Liver (tissue), 9 donors: ENCODE results near the gene KIF26B. TPM values are rescaled to one million over a fixed set of nuclear protein-coding genes. Genes with fewer than 3 reads are reported as not detected.

Experiments used
- DNase-seq: peaks from one replicate; pipeline ENCODE4 v3.0.0-alpha.2; 2017; ENCODE audit warnings: low spot score
- H3K27ac ChIP-seq, 2 donors: one replicate each; pipeline ENCODE4 v1.7.0; 2013; ENCODE audit warnings: inconsistent platforms in 2 of 2, low read length in 2 of 2, control low read depth in 1 of 2, low read depth in 1 of 2, mild to moderate bottlenecking in 1 of 2
- H3K27me3 ChIP-seq, 4 donors: one replicate each; pipeline versions ENCODE4 v1.6.1 to v1.7.0; 2013; ENCODE audit warnings: low read length in 3 of 4, inconsistent platforms in 1 of 4, mild to moderate bottlenecking in 1 of 4, moderate library complexity in 1 of 4; ENCODE audit not compliant: control insufficient read depth in 4 of 4, insufficient read depth in 4 of 4
- H3K36me3 ChIP-seq, 4 donors: one replicate each; pipeline versions ENCODE4 v1.6.1 to v1.7.0; 2013; ENCODE audit warnings: low read length in 3 of 4, mild to moderate bottlenecking in 3 of 4, low read depth in 1 of 4, moderate library complexity in 1 of 4; ENCODE audit not compliant: control insufficient read depth in 4 of 4, insufficient read depth in 3 of 4
- H3K4me1 ChIP-seq, 4 donors: one replicate each; pipeline versions ENCODE4 v1.6.1 to v1.7.0; 2013; ENCODE audit warnings: low read length in 3 of 4, mild to moderate bottlenecking in 3 of 4, moderate library complexity in 1 of 4; ENCODE audit not compliant: control insufficient read depth in 4 of 4, insufficient read depth in 4 of 4
- H3K4me3 ChIP-seq, 3 donors: one replicate each; pipeline versions ENCODE4 v1.6.1 to v1.7.0; 2013; ENCODE audit warnings: low read length in 3 of 3, control low read depth in 1 of 3, low read depth in 1 of 3, mild to moderate bottlenecking in 1 of 3
- H3K9ac ChIP-seq, 2 donors: one replicate each; pipeline ENCODE4 v1.7.0; 2013; ENCODE audit warnings: low read length in 2 of 2, mild to moderate bottlenecking in 2 of 2, moderate library complexity in 2 of 2, control low read depth in 1 of 2, low read depth in 1 of 2
- H3K9me3 ChIP-seq, 4 donors: one replicate each; pipeline versions ENCODE4 v1.6.1 to v1.7.0; 2013; ENCODE audit warnings: low read length in 3 of 4; ENCODE audit not compliant: control insufficient read depth in 4 of 4
- ATF3 ChIP-seq: IDR thresholded peaks from 2 replicates; pipeline ENCODE4 v1.6.1; 2016; ENCODE audit warnings: antibody characterized with exemption
- EGR1 ChIP-seq, 2 donors: IDR thresholded peaks; 2 replicates each; pipeline ENCODE4 v1.6.1; 2016 to 2018; ENCODE audit warnings: antibody characterized with exemption in 2 of 2, low read depth in 2 of 2
- FOXA1 ChIP-seq: IDR thresholded peaks from 2 replicates; pipeline ENCODE4 v1.6.1; 2016; ENCODE audit warnings: antibody characterized with exemption
- FOXA2 ChIP-seq: IDR thresholded peaks from 2 replicates; pipeline ENCODE4 v1.6.1; 2016; ENCODE audit warnings: antibody characterized with exemption
- GABPA ChIP-seq, 2 donors: IDR thresholded peaks in 1 of 2; conservative IDR thresholded peaks in 1 of 2; 2 replicates each; pipeline ENCODE4 v1.6.1; 2016; ENCODE audit warnings: antibody characterized with exemption in 2 of 2, mild to moderate bottlenecking in 1 of 2, moderate library complexity in 1 of 2
- HNF4A ChIP-seq, 2 donors: conservative IDR thresholded peaks; 2 replicates each; pipeline ENCODE4 v1.6.1; 2016; ENCODE audit warnings: antibody characterized with exemption in 2 of 2, mild to moderate bottlenecking in 2 of 2
- HNF4G ChIP-seq: IDR thresholded peaks from 2 replicates; pipeline ENCODE4 v1.6.1; 2016; ENCODE audit warnings: antibody characterized with exemption
- JUND ChIP-seq, 2 donors: IDR thresholded peaks; 2 replicates each; pipeline ENCODE4 v1.6.1; 2016; ENCODE audit warnings: antibody characterized with exemption in 2 of 2
- MAX ChIP-seq: IDR thresholded peaks from 2 replicates; pipeline ENCODE4 v1.6.1; 2016; ENCODE audit warnings: antibody characterized with exemption
- NR2F2 ChIP-seq: IDR thresholded peaks from 2 replicates; pipeline ENCODE4 v1.6.1; 2016; ENCODE audit warnings: antibody characterized with exemption
- RAD21 ChIP-seq, 2 donors: IDR thresholded peaks; 2 replicates each; pipeline ENCODE4 v1.6.1; 2016; ENCODE audit warnings: antibody characterized with exemption in 2 of 2, mild to moderate bottlenecking in 2 of 2
- RXRA ChIP-seq, 2 donors: IDR thresholded peaks; 2 replicates each; pipeline ENCODE4 v1.6.1; 2017 to 2018; ENCODE audit warnings: antibody characterized with exemption in 2 of 2, mild to moderate bottlenecking in 1 of 2
- SP1 ChIP-seq: IDR thresholded peaks from 2 replicates; pipeline ENCODE4 v1.6.1; 2018; ENCODE audit warnings: antibody characterized with exemption, mild to moderate bottlenecking
- TAF1 ChIP-seq: conservative IDR thresholded peaks from 2 replicates; pipeline ENCODE4 v1.6.1; 2016; ENCODE audit warnings: antibody characterized with exemption, mild to moderate bottlenecking
- YY1 ChIP-seq: IDR thresholded peaks from 2 replicates; pipeline ENCODE4 v1.6.1; 2016; ENCODE audit warnings: antibody characterized with exemption, mild to moderate bottlenecking
- WGBS: extraction: QIAGEN DNeasy Blood & Tissue Kit; methylation state at CpG from one replicate; pipeline ENCODE4 v1.1.7; 2013; 5-methylcytosine and 5-hydroxymethylcytosine counted together
- polyA plus RNA-seq, 2 donors: library from polyadenylated mRNA; stranded (reverse) in 1 of 2; unstranded in 1 of 2; fragments of 200-250 nt in 1 of 2; fragments of >200 nt in 1 of 2; fragmentation: Nextera tagmentation in 1 of 2; extraction: Ambion mirVana in 1 of 2; gene quantifications; one replicate each; pipeline versions ENCODE4 v1.2.1 to v1.2.3, GENCODE V29; 2013 to 2015
- total RNA-seq, 2 donors: library from RNA; depleted of rRNA; stranded (reverse); fragments of >200 nt; gene quantifications; one replicate each; pipeline ENCODE4 v1.2.3, GENCODE V29; 2014
- TF ChIP-seq, protein P1 (sequence below): fragments of 150-350 bp; IDR thresholded peaks from 2 replicates; pipeline ENCODE4 v1.5.1; 2017; ENCODE audit warnings: improper control_type of control experiment, low read depth, low read length; ENCODE audit not compliant: missing input control
- TF ChIP-seq, protein P2 (sequence below): IDR thresholded peaks from 2 replicates; pipeline ENCODE4 v1.6.1; 2016; ENCODE audit warnings: antibody characterized with exemption, mild to moderate bottlenecking
- TF ChIP-seq, protein P3 (sequence below): IDR thresholded peaks from 2 replicates; pipeline ENCODE4 v1.6.1; 2016; ENCODE audit warnings: antibody characterized with exemption
- donor health status: healthy.
- donor health status: healthy.
- donor health status: healthy.
- donor health status: healthy.
- donor health status: healthy.

Gene KIF26B
- total and polyA plus RNA-seq, 4 donors = 0.10 to 1.7 (median 0.34) TPM

DNA sequence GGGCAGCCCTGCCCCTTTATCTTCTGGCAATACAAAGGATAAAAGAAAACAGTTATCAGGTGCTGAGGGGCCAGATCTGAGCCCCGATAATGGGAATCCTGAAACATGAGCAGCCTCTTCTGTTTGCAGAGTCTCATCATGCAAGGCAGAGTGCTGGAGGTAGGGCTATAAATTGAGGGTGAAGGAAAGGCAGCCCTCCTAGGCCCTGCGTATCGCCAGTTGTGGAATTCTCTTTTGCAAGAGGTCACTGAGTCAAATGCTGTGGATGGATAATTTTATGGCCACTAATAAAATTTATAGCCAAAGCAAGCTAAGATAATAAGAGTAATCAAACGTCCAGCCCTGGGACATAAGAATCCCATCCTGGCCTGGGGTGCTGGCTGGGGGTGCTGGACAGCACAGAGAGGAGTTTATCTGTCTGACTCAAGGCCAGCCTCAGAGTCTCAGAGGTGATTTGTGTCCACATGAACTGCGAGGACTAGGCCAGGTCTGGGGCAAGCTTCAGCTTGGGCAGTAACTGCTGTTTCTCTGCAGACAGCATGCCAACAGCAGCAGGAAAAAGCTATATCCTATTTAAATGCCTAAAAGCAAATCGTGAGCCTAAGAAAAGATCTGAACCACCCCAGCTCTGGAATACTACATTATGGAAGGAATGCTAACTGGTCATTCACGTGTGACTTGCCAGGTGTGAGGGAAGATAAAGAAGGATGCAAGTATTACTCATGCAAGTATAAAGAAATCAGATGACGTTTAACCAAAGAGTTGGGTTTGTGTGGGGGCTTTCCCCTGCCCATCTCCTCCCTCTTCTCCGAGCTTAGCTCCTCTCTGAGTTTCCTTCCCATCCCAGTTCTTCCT is 254.8 kb downstream of the KIF26B start (continued):
- TF ChIP-seq, protein P1, sequence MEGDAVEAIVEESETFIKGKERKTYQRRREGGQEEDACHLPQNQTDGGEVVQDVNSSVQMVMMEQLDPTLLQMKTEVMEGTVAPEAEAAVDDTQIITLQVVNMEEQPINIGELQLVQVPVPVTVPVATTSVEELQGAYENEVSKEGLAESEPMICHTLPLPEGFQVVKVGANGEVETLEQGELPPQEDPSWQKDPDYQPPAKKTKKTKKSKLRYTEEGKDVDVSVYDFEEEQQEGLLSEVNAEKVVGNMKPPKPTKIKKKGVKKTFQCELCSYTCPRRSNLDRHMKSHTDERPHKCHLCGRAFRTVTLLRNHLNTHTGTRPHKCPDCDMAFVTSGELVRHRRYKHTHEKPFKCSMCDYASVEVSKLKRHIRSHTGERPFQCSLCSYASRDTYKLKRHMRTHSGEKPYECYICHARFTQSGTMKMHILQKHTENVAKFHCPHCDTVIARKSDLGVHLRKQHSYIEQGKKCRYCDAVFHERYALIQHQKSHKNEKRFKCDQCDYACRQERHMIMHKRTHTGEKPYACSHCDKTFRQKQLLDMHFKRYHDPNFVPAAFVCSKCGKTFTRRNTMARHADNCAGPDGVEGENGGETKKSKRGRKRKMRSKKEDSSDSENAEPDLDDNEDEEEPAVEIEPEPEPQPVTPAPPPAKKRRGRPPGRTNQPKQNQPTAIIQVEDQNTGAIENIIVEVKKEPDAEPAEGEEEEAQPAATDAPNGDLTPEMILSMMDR = no peak
- TF ChIP-seq JUND (IDR thresholded peaks at IDR 0.05) (no peak), TAF1 (no peak)

GRCh38 chr1:245411245-245412036 is 256.7 kb downstream of the KIF26B start:
- no peak overlapping the region for H3K9ac ChIP-seq
- no peak overlapping the region for H3K4me3 ChIP-seq
- H3K27me3 ChIP-seq = no peaks in the 10 kb centered on the region
- no peaks in the 10 kb centered on the region for H3K9me3 ChIP-seq
- TF ChIP-seq TAF1 (no peak), ATF3 (no peak), RXRA (IDR thresholded peaks at IDR 0.05) (no peak), MAX (no peak), RAD21 (IDR thresholded peaks at IDR 0.05) (no peak), NR2F2 (no peak), FOXA1 (no peak), GABPA (IDR thresholded peaks at IDR 0.05 in 1 of 2, conservative IDR thresholded peaks at IDR 0.05 in 1 of 2) (no peak), FOXA2 (no peak), HNF4G (no peak), HNF4A (conservative IDR thresholded peaks at IDR 0.05) (no peak), SP1 (no peak), YY1 (no peak), JUND (IDR thresholded peaks at IDR 0.05) (no peak), EGR1 (IDR thresholded peaks at IDR 0.05; ENCODE audit: low read depth in 2 of 2) (no peak)
- TF ChIP-seq, protein P1 = no peak
- TF ChIP-seq, protein P2, sequence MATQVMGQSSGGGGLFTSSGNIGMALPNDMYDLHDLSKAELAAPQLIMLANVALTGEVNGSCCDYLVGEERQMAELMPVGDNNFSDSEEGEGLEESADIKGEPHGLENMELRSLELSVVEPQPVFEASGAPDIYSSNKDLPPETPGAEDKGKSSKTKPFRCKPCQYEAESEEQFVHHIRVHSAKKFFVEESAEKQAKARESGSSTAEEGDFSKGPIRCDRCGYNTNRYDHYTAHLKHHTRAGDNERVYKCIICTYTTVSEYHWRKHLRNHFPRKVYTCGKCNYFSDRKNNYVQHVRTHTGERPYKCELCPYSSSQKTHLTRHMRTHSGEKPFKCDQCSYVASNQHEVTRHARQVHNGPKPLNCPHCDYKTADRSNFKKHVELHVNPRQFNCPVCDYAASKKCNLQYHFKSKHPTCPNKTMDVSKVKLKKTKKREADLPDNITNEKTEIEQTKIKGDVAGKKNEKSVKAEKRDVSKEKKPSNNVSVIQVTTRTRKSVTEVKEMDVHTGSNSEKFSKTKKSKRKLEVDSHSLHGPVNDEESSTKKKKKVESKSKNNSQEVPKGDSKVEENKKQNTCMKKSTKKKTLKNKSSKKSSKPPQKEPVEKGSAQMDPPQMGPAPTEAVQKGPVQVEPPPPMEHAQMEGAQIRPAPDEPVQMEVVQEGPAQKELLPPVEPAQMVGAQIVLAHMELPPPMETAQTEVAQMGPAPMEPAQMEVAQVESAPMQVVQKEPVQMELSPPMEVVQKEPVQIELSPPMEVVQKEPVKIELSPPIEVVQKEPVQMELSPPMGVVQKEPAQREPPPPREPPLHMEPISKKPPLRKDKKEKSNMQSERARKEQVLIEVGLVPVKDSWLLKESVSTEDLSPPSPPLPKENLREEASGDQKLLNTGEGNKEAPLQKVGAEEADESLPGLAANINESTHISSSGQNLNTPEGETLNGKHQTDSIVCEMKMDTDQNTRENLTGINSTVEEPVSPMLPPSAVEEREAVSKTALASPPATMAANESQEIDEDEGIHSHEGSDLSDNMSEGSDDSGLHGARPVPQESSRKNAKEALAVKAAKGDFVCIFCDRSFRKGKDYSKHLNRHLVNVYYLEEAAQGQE = no peak
- TF ChIP-seq, protein P3, sequence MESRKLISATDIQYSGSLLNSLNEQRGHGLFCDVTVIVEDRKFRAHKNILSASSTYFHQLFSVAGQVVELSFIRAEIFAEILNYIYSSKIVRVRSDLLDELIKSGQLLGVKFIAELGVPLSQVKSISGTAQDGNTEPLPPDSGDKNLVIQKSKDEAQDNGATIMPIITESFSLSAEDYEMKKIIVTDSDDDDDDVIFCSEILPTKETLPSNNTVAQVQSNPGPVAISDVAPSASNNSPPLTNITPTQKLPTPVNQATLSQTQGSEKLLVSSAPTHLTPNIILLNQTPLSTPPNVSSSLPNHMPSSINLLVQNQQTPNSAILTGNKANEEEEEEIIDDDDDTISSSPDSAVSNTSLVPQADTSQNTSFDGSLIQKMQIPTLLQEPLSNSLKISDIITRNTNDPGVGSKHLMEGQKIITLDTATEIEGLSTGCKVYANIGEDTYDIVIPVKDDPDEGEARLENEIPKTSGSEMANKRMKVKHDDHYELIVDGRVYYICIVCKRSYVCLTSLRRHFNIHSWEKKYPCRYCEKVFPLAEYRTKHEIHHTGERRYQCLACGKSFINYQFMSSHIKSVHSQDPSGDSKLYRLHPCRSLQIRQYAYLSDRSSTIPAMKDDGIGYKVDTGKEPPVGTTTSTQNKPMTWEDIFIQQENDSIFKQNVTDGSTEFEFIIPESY = no peak
- 85% methylated on average over 14 of the region's 14 CpGs for WGBS
- H3K4me1 ChIP-seq = no peaks in the 10 kb centered on the region
- no peak overlapping the region for H3K27ac ChIP-seq
- no peaks in the 10 kb centered on the region for H3K36me3 ChIP-seq
- no peak for DNase-seq
